ENCODE results near the gene ATOX1.

DNA sequence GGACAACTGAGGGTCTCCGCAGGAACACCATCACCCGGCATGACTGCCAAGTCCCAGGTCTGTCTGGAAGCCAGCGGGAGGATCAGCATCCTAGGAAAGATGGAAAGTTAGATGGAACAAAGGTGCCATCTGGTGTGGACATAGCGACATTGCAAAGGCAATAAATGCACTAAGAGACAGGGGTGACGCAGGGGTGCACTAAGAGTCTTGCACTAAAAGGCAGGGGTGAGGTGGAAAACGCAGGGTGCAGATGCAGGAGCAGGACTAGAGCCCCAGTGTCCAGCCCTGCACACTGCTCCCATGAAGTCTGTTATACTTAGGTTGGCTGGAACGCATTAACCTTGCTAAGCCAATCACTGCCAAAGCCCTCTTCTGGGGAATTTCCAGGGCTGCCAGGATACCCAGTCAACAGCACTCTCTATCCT is 15.5 kb downstream of the ATOX1 start:
- TF ChIP-seq CTCF (IDR thresholded peaks at IDR 0.05) (peak; percentile 1 to 80 (median 52)), POLR2AphosphoS5 (IDR thresholded peaks at IDR 0.05) (no peak), EP300 (IDR thresholded peaks at IDR 0.05) (no peak), POLR2A (IDR thresholded peaks at IDR 0.05) (no peak)
